NCI-H1694 treated with DMSO at 0.1 percent for 48 hours (cell line): ENCODE measurements around the gene HADH.

ENCODE experiments used
- DNase-seq: peaks from one replicate; lab custom pipeline; 2025; lab: John Stamatoyannopoulos, UW

HADH gene

GRCh38 chr4:108058685-108059440 lies 69.2 kb downstream of the HADH start:
- no peak for DNase-seq

DNA sequence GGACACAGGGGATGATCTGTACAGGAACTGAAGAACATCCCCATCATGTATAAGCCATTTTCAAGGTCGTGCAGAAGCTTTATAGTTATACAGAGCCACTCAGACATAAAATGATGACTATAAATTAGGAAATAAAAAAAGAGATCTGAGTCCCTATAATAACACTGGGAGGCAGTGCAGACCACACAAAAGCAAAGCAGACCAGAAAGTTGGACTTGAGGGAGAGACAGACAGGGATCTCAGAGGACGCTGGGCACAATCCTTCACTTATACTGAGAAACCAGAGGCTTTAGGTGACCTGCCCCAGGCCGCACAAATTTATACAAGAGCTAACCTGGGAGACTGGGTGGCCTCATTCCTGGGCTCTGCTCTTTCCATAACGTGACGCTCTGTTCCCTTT lies 70.5 kb downstream of the HADH start:
- DNase-seq, result no peak

DNA sequence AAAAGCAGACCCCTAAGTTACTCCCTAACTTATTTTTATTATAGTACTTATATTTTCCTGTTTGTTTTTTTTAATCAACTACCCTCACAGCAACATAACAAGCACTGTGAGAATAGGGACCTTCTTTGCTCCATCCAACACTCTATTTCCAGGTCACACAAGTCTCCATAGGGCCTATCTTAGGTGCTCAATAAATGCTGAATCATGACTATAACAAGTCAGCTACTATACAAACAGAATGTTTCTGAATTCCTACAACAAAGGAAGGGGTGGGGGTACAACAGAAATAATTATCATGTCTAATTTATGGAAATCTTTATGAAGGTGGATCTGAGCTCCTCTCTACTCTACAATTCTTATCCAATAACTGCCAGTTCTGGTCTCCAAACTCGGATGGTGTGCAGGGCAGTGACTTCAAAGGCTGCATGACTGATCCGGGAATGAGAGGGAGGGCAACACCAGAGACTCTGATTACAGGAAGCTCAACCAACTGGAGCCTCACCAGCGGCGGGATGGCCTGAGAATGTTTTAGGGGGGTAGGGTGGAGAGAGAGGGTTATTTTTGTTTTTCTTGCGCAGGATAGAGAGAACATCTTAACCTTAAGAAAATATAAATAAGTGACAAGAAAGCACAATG lies 71.1 kb downstream of the HADH start:
- no peak for DNase-seq

GRCh38 chr4:108068442-108068841 lies 78.8 kb downstream of the HADH start:
- DNase-seq, result no peak

GRCh38 chr4:108070775-108071174 lies 81.1 kb downstream of the HADH start:
- DNase-seq, result no peak

DNA sequence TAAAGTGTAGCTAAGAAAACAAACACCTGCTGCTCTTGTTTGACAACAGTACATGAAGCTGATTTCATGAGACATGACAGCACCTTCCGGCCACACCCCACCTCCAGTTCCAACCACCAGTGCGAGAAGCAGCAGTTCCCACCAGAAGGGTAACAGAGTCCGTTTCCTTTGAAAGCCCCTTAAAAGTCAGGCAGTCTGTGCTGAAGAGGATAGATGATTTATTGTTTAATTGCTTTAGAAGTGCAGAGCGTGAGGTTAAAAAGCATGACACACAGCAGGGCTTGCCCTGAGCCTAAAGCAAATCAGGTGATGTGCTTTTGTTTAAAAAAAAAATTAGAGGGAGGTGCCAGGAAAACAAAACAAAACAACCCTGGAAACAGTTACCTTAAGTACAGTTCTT lies 82.6 kb downstream of the HADH start:
- DNase-seq, result no peak

GRCh38 chr4:108078024-108078733 lies 88.5 kb downstream of the HADH start:
- DNase-seq, result no peak

DNA sequence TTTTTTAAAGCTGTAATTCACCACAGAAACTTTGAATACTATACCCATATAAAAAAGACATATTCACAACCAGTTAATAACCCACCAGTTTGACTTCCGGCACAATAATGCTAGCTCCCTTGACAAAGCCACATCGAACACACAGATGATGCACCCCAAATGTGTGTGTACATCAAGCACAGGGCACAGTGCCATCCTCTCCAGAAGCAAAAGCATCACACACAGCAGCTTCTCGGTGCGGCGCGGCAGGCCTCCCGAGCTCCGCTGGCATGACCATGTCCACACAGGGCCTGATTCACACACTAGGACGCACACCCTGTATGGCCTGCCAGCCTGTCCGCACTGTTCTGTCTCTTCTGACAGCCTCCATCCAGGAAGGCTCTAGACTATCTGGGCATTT lies 91.1 kb downstream of the HADH start:
- no peak for DNase-seq

DNA sequence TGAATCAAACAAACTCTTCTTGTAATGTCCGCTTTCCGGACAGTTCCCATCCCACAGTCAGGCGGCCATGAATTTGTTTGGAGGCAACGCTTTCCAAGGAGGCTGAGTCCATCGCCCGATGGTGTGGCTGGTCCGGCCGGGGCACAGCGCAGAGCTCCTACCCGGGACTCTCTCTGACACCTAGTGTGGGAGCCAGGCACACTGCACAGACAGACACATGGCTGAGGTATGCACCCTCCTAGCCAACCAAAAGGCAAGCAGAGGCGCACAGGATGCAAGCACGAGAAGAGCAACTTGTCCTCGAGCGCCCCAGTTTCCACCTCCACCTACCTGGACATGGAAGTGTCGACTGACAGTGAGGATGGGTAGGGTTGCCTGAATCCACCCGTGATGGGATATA lies 91.6 kb downstream of the HADH start:
- DNase-seq, result no peak
